GM13977 (cell line): ENCODE data around the gene BMPR2.
"Not testable (repeated sequence)": the region's sequence is repeated elsewhere in the genome, so short reads cannot be mapped to it uniquely, and the experiment has no call there.

Experiments used
- DNase-seq: peaks from one replicate; pipeline ENCODE4 v3.0.0; 2012; ENCODE audit warnings: low spot score
- in situ Hi-C: fragments of 300-500 bp; cut with MboI; formaldehyde crosslinking; loops from one replicate; pipeline ENCODE4 v1.12.0; 2022; ENCODE audit warnings: low sequenced_read_pairs, low pct_unique_long_range_greater_than_20kb, mixed read lengths, inconsistent platforms; ENCODE audit not compliant: unreplicated experiment
- TF ChIP-seq, protein P1 (sequence below): IDR thresholded peaks from 2 replicates; pipeline ENCODE4 v1.5.1; 2012; ENCODE audit warnings: mild to moderate bottlenecking, control low read depth; ENCODE audit not compliant: insufficient read depth; ENCODE audit errors: extremely low read depth, missing control alignments

Gene BMPR2

DNA sequence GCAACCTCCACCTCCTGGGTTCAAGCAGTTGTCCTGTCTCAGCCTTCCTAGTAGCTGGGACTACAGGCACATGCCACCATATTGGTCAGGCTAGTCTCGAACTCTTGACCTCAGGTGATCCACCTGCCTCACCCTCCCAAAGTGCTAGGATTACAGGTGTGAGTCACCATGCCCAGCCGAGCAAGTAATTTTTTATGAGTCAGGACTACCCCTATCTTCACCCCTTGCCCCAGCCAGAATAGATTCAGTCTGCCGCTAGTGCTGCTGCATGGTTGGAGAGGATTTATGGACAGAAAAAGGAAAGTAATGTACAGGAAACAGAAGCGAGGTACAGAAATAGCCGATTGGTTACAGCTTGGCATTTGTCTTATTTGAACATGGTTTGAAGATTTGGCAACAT lies 48.9 kb downstream of the BMPR2 start:
- no peak for DNase-seq

GRCh38 chr2:202426751-202427150 lies 50.6 kb downstream of the BMPR2 start:
- TF ChIP-seq, protein P1, sequence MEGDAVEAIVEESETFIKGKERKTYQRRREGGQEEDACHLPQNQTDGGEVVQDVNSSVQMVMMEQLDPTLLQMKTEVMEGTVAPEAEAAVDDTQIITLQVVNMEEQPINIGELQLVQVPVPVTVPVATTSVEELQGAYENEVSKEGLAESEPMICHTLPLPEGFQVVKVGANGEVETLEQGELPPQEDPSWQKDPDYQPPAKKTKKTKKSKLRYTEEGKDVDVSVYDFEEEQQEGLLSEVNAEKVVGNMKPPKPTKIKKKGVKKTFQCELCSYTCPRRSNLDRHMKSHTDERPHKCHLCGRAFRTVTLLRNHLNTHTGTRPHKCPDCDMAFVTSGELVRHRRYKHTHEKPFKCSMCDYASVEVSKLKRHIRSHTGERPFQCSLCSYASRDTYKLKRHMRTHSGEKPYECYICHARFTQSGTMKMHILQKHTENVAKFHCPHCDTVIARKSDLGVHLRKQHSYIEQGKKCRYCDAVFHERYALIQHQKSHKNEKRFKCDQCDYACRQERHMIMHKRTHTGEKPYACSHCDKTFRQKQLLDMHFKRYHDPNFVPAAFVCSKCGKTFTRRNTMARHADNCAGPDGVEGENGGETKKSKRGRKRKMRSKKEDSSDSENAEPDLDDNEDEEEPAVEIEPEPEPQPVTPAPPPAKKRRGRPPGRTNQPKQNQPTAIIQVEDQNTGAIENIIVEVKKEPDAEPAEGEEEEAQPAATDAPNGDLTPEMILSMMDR: no peak
- no peak for DNase-seq
- in situ Hi-C loops: no loop called here

More for the DNA sequence above, 48.9 kb downstream of the BMPR2 start:
- in situ Hi-C loops: no loop called here
- TF ChIP-seq, protein P1: no peak

DNA sequence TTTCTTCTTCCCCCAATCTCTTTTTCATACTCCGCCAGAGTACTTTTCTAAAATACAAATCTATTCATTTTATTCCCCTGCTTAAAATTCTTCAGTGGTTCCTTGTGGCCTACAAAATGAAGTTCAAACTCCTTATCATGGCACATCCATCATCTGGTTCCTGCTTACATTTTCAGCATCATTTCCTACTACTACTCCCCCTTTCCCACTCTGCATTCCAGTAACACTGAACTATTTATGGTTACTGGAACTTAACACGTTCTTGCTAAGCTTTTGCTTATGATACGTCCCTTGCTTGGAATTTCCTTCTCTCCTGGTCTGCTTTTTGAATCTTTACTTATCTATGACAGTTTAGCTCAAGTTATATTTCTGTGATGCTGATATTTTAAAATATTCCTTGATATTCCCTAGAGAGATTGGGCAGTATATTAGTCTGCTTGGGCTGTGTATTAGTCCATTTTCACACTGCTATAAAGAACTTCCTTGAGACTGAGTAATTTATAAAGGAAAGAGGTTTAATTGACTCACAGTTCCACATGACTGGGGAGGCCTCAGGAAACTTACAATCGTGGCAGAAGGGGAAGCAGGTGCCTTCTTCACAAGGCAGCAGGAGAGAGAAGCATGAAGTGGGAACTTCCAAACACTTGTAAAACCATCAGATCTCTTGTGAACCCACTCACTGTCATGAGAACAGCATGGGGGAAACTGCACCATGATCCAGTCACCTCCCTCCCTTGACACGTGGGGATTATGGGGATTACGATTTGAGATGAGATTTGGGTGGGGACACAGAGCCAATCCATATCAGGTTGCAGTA lies 53.2 kb downstream of the BMPR2 start:
- TF ChIP-seq, protein P1: no peak
- in situ Hi-C loops: no loop called here
- DNase-seq: no peak

- TF ChIP-seq, protein P1: no peak
- in situ Hi-C loops: no loop called here
- DNase-seq: no peak
Measured at GRCh38 chr2:202432776-202433175, 56.6 kb downstream of the BMPR2 start.

DNA sequence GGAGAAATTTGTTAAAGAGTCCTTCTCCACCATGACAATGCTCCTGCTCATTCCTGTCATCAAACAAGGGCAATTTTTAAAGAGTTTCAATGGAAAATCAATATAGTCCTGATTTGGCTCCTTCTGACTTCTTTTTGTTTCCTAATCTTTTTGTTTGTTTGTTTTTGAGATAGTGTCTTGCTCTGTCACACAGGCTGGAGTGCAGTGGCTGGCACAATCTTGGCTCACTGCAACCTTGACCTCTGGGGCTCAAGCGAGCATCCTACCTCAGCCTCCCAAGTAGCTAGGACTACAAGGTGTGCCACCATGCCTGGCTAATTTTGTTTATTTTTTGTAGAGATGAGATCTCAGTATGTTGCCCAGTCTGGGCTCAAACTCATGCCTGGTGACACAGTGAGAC lies 58.3 kb downstream of the BMPR2 start:
- in situ Hi-C loops: no loop called here
- TF ChIP-seq, protein P1: no peak
- no peak for DNase-seq

GRCh38 chr2:202436626-202437025 lies 60.5 kb downstream of the BMPR2 start:
- DNase-seq: no peak
- TF ChIP-seq, protein P1: no peak
- in situ Hi-C loops: no loop called here

GRCh38 chr2:202440117-202440516 lies 64.0 kb downstream of the BMPR2 start:
- DNase-seq, in situ Hi-C loops: not testable (repeated sequence)
